GM21528 (cell line): ENCODE results near the gene MRPL36.
"Not testable (repeated sequence)": the region's sequence is repeated elsewhere in the genome, so short reads cannot be mapped to it uniquely, and the experiment has no call there.

Experiments used
- ATAC-seq: cut with Tn5 transposase; IDR thresholded peaks from one replicate; pipeline ENCODE4 v1.9.1; 2021; ENCODE audit warnings: mild to moderate bottlenecking, moderate library complexity; ENCODE audit not compliant: unreplicated experiment, low FRiP score

The MRPL36 gene

GRCh38 chr5:1798589-1798988 lies 1.0 kb downstream of the MRPL36 start:
- ATAC-seq = not testable (repeated sequence)

DNA sequence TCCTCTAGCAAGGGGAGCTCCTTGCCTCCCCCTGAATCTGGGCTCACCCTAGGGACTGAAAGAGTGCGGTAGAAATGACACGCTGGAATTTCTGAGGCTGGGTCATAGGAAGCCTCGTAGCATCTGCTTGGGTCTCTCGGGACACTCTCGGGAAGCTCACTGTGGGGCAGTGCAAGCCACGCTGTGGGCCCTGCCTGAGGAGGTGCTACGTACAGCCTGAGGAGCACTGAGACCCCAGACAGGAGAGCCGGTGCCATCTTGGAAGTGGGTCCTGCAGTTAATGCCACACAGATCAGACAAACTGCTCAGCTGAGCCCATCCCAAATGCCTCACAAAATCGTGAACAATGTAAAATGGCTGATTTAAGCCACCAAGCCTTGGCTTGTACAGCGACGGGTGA lies 1.8 kb downstream of the MRPL36 start:
- no peak for ATAC-seq

GRCh38 chr5:1797103-1797800 lies 2.4 kb downstream of the MRPL36 start:
- no peak for ATAC-seq

DNA sequence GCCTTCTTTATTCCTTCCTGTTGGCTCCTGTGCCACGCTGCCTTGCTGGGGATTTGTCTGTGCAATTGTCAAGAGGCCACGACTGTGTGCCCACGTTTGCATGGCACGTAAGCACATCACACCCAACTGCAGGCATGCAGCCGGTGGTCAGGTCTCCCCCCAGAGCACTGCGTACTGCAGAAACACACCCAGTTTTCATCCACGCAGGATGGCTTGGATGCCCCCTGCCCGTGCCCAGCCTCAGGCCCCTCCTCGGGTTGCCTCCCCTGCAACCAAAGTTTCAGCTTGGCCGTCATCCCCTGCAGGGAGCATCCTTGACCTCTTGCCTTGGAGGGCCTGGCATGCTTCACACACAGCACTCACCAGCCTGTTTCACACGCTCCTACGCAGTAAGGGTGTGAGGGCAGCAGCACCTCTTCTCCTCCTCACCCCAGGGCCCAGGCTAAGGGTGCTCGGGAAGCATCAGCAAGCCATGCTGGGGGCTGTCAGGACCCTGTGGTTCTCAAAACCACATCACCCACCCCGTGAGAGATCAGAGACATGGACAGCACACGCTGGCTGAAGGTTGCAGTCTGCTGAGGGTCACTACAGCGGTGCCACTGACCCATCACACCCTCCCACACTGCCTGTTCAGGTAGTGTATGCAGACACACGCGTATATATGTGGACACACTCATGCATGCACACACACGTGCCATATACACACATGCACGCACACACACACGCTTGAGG lies 3.1 kb downstream of the MRPL36 start:
- no peak for ATAC-seq

- no peak for ATAC-seq
Observed at GRCh38 chr5:1795931-1796330, 3.7 kb downstream of the MRPL36 start.

DNA sequence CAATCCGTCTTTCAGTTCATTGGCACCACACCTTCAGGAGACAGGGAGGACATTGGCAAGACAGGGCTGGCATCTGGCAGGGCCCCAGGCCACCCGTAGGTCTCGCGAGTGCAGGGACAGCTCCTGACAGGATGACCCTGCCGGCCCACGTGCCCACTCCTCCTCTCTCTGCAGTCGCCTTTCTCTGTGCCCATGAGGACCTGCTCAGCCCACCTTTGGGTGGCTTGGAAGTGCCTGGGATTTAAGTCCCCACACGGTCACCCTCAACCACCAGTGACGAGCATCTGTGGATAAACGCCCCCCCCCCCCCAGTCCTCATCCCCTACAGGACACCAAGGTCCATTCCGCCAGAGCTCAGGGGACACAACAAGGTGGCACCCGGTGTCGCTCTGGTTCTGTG lies 4.1 kb downstream of the MRPL36 start:
- no peak for ATAC-seq

DNA sequence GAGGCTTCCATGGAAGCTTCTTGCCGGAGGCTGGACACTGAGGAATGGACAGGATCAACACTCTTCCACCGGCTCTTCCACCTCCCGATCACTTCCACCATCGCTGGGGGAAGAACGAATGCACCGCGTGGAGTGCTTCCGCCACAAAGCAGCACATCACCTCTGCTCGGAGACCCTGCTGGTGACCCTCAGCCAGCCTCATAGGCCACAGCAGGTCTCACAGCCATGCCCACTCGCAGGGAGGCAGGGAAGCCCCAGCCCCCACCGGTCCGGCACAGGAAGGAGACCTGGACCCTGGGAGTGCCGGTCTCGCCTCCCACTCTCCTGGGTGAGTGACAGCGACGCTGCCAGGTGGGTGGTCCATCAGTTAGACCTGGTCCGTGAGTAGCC lies 4.7 kb downstream of the MRPL36 start:
- ATAC-seq = no peak

DNA sequence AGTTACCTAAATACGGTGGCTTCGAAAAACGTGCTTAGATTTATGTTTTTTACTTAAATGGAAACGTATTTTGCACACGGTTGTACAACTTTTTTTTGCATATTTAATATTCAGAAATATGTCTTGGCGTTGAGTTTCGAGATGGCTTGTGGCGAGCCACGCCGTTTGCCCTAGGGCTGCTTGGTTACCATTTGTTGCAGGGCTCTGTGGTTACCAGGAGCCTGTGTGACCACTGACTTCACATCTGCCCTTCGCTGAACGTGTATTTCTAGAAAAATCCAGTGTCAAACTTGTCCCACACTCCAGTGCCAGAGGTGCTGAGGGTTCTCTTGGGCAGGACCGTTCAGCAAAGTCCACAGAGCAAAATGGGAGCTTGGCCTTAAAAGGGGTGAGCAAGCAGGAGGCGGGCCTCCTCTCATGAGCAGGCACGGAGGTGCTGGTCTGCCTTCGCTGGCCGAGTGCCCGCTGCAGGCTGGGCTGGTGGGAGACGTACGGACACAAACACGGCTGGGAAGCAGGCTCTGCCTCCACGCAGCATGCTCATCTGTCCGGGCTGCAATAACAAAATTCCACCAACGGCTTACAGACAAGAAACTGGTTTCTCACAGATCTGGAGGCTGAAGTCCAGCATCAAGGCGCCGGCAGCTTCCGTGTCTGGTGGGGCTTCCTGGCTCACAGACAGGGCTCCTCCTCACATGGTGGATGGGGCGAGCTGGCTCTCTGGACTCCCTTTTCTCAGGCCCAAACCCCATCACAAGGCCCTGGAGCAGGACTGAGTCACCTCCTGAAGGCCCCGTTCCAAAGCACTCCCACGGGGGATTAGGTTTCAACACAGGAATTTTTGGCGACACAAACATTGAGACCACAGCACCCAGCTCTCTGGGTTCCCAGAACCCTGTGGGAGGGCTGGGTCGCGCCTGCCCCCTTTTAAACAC lies 5.4 kb downstream of the MRPL36 start:
- no peak for ATAC-seq

DNA sequence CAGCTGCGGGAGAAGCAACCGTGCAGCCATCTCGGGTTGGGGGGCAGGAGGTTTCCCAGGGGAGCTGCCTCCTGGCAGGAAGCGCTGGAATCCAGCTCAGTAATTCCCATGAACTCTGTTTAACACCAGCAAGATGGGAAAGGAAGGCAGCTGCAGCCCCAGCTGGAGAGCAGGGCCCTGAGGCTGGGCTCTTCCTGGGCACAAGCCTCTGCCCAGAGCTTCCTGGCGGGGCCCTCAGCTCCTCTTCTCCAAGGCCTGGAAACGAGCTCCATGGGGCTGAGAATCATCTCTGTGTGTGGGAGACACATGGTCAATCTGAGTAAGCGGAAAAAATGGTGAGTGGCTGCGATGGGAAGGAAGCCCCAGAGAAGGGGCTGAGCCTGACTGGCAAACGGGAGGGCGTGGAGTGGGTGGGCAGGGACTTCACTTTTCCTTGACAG lies 6.3 kb downstream of the MRPL36 start:
- no peak for ATAC-seq

DNA sequence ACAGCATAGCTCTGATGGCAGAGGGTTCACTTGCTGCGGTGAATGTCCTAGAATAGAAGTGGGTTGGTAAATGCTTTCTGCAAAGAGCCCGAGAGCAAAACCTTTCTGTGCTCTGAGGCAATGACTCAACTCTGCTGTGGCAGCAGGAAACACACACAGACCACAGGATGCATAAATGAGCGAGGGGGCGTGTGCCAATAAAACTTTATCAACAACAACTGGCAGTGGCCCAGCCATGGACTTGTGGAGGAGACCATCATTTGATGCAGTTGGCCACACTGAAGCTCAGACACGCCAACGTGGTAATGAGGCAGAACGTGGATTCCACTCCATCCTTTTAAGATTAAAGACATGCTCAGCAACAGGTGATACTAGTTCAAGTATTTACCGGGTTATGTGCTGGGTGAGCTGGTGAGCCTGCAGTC lies 6.8 kb downstream of the MRPL36 start:
- peak; percentile 96 for ATAC-seq

GRCh38 chr5:1791176-1791575 lies 8.5 kb downstream of the MRPL36 start:
- ATAC-seq = no peak

- no peak for ATAC-seq
Observed at GRCh38 chr5:1789834-1790471, 9.7 kb downstream of the MRPL36 start.

GRCh38 chr5:1789438-1789833 lies 10.2 kb downstream of the MRPL36 start:
- not testable (repeated sequence) for ATAC-seq

DNA sequence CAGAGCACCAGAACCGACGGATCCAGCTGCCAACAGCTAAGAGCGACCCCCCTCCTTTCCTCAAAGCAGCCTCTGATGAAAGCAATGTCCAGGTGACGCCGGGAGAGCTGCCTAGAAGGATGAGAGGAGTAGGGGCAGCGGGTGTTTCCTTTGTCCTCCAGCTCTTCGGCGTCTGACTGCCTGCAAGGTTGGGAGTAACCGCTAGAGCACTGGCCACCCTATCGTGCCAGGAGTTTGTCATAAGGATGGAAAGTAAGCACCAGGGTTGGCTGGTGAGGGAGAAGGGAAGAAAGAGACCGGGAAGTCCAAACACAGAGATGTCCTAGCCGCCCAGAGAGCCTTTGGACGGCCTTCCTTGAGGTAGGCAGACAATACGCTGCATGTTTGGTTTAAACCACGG lies 10.8 kb downstream of the MRPL36 start:
- no peak for ATAC-seq

DNA sequence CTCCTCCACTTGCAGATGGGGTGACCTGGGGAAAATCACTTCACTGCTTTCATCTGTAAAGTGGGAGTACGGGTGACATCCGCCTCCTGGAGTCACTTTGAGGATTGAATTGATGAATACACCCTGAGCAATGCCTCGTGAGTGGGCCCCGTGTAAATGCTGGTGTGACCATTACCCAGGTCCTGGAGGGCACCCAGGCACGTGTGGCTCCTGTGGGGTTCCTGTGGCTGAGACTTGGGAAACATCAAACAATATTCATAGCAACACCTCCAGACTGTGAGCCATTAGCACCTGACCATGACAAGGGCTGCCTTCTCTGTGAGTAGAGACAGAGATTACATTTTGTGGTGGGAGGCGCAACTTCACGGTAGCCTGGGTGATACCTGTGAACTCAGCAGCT lies 11.4 kb downstream of the MRPL36 start:
- ATAC-seq = no peak

DNA sequence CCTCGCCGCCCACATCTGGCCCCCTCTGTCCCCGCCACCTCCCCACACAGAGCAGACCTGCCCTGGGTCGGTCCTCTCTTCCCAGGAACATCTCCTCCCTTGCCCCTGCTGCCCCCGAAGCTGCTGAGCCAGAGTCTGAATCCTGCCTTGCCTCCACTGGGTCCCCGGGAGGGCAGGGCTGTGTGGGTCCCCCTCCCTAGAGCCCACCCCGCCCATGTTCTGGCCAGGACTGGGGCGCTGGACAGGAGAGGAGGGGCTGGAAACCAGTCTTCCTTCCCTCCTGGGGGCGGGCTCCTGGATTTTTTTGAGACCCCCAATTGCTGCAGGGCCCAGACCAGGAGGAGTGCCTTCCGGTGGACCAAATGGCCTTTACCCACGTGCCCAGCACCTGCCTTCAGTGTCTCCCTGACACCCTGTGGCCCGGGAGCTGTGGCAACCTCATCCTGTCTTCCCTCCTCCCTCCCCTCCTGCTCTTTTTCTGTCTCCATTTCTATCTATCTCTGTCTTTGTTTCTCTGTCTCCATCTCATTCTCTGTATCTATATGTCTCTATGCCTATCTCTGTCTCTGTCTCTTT lies 12.1 kb downstream of the MRPL36 start:
- ATAC-seq = no peak

DNA sequence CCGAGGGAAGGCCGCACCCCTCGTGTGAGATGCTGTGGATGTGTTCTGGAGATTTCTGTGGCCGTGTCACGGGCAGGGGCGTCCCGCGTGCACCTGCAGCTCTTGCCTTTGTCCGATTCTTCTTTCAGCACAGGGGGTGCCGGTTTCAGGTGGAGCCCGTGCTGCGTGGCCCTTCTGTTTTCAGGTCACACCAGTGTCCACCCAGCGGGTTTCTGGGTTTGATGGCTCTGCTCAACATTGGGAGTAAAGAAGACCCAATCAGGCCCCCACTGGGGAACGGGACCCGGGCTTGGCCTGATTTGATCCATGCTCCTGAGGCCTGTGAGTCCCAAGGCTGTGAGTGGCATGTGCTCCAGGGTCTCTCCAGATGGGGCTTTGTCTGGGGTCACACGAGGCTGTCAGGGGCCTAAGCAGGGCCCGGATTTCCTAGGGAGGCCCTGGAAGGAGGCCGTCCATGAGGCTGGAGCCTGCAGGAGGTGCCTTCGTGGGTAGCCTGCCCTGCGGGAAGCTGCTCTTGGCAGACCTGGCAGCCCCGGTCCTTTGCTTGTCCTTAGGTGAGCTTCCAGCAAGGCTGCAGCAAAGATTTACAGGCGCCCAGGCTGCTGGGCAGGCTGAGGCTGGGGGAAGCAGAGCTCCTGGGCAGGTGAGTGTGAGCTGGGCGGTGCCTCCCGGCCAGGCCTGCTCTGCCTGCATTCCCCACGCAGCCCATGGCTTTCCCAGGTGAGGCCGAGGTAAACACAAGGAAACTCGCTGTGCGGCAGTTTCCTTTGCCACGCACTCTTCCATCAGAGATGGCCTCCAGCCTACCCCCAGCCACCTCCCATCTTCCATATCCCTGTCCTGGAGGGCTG lies 12.8 kb downstream of the MRPL36 start:
- ATAC-seq = no peak

- ATAC-seq = no peak
Observed at GRCh38 chr5:1785984-1786383, 13.7 kb downstream of the MRPL36 start.

DNA sequence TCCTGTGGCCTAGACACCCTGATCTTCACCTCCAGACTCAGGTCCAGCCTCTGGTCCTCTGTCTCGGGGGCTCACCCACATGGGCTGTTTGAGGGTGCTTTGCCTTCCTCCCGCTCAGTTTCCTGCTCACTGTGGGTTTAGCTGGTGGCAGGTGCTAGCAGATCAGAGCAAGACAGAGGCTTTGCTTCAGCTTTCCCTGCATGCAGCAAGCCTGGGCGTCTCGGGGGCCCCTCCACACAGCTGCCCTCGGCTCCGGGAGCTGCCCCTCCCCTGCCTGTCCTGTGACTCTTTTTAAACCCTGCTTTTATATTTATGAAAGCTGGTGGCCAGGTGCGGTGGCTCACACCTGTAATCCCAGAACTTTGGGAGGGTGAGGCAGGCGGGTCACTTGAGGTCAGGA lies 14.6 kb downstream of the MRPL36 start:
- no peak for ATAC-seq
